H9 (cell line): ENCODE data around the gene OR10A6. TPM values are rescaled to one million over a fixed set of nuclear protein-coding genes. Genes with fewer than 3 reads are reported as not detected.

Experiments used
- DNase-seq: peaks from one replicate; pipeline ENCODE4 v3.0.0-alpha.2; 2017
- H2AFZ ChIP-seq: one replicate; pipeline ENCODE4 v1.6.1; 2013; ENCODE audit warnings: mild to moderate bottlenecking, low read length, control low read depth, moderate library complexity
- H2AK5ac ChIP-seq: 2 replicates; pipeline ENCODE4 v1.6.1; 2013; ENCODE audit warnings: low read length, control low read depth, mixed read lengths; ENCODE audit not compliant: insufficient read length
- H2BK120ac ChIP-seq: one replicate; pipeline ENCODE4 v1.6.1; 2013; ENCODE audit warnings: low read depth, mild to moderate bottlenecking, low read length, control low read depth, inconsistent platforms; ENCODE audit not compliant: poor library complexity, severe bottlenecking
- H2BK12ac ChIP-seq: 2 replicates; pipeline ENCODE4 v1.6.1; 2013; ENCODE audit warnings: low read length, control low read depth, mixed read lengths, low read depth; ENCODE audit not compliant: insufficient read length
- H2BK15ac ChIP-seq: 2 replicates; pipeline ENCODE4 v1.6.1; 2013; ENCODE audit warnings: low read depth, low read length, control low read depth
- H2BK20ac ChIP-seq: one replicate; pipeline ENCODE4 v1.6.1; 2013; ENCODE audit warnings: low read depth, mild to moderate bottlenecking, low read length, control low read depth, inconsistent platforms; ENCODE audit not compliant: poor library complexity, severe bottlenecking
- H2BK5ac ChIP-seq: 2 replicates; pipeline ENCODE4 v1.6.1; 2013; ENCODE audit warnings: low read length, control low read depth, mixed read lengths; ENCODE audit not compliant: insufficient read length
- H3K14ac ChIP-seq: 2 replicates; pipeline ENCODE4 v1.6.1; 2013; ENCODE audit warnings: low read length, control low read depth; ENCODE audit not compliant: insufficient read depth
- H3K18ac ChIP-seq: 2 replicates; pipeline ENCODE4 v1.6.1; 2013; ENCODE audit warnings: low read depth, mild to moderate bottlenecking, mixed read lengths, low read length, control low read depth; ENCODE audit not compliant: insufficient read length
- H3K23ac ChIP-seq: 2 replicates; pipeline ENCODE4 v1.6.1; 2013; ENCODE audit warnings: low read length, control low read depth, mixed read lengths, low read depth; ENCODE audit not compliant: insufficient read length
- H3K23me2 ChIP-seq: 2 replicates; pipeline ENCODE4 v1.6.1; 2013; ENCODE audit warnings: low read depth, mild to moderate bottlenecking, mixed read lengths, low read length, control low read depth; ENCODE audit not compliant: insufficient read length, poor library complexity, severe bottlenecking
- H3K27ac ChIP-seq: 2 replicates; pipeline ENCODE4 v1.5.1; 2013; ENCODE audit warnings: low read length, control low read depth, mixed read lengths, low read depth; ENCODE audit not compliant: insufficient read length
- H3K27me3 ChIP-seq: 2 replicates; pipeline ENCODE4 v1.6.1; 2013; ENCODE audit warnings: low read length, control low read depth, inconsistent platforms; ENCODE audit not compliant: insufficient read depth
- H3K4ac ChIP-seq: 2 replicates; pipeline ENCODE4 v1.6.1; 2013; ENCODE audit warnings: low read depth, mild to moderate bottlenecking, control low read depth, inconsistent platforms, low read length, moderate library complexity
- H3K4me1 ChIP-seq: 2 replicates; pipeline ENCODE4 v1.6.1; 2013; ENCODE audit warnings: low read length, control low read depth, inconsistent platforms; ENCODE audit not compliant: insufficient read depth
- H3K4me2 ChIP-seq: 2 replicates; pipeline ENCODE4 v1.6.1; 2013; ENCODE audit warnings: low read length, control low read depth, mixed read lengths; ENCODE audit not compliant: insufficient read length, insufficient read depth
- H3K56ac ChIP-seq: 2 replicates; pipeline ENCODE4 v1.6.1; 2013; ENCODE audit warnings: low read depth, mild to moderate bottlenecking, mixed read lengths, low read length, control low read depth; ENCODE audit not compliant: insufficient read length
- H3K79me1 ChIP-seq: 2 replicates; pipeline ENCODE4 v1.6.1; 2013; ENCODE audit warnings: low read depth, mild to moderate bottlenecking, moderate library complexity, low read length, control low read depth, inconsistent platforms; ENCODE audit not compliant: insufficient read depth, poor library complexity, severe bottlenecking
- H3K79me2 ChIP-seq: 2 replicates; pipeline ENCODE4 v1.6.1; 2013; ENCODE audit warnings: low read length, control low read depth, inconsistent platforms; ENCODE audit not compliant: insufficient read depth
- H3K9ac ChIP-seq: 2 replicates; pipeline ENCODE4 v1.6.1; 2013; ENCODE audit warnings: low read length, control low read depth, mixed read lengths; ENCODE audit not compliant: insufficient read length; ENCODE audit errors: extremely low read depth
- H3K9me3 ChIP-seq: one replicate; pipeline ENCODE4 v1.6.1; 2013; ENCODE audit warnings: low read depth, low read length, inconsistent platforms; ENCODE audit not compliant: control insufficient read depth
- H3T11ph ChIP-seq: one replicate; pipeline ENCODE4 v1.6.1; 2013; ENCODE audit warnings: mild to moderate bottlenecking, low read length, control low read depth, inconsistent platforms
- H4K20me1 ChIP-seq: one replicate; pipeline ENCODE4 v1.6.1; 2013; ENCODE audit not compliant: control insufficient read depth, insufficient read length, insufficient read depth
- H4K5ac ChIP-seq: 2 replicates; pipeline ENCODE4 v1.6.1; 2013; ENCODE audit warnings: low read depth, mild to moderate bottlenecking, mixed read lengths, low read length, control low read depth; ENCODE audit not compliant: insufficient read length
- H4K8ac ChIP-seq: replicated peaks from 2 replicates; pipeline ENCODE4 v1.6.1; 2013; ENCODE audit warnings: low read length, control low read depth, mixed read lengths, low read depth; ENCODE audit not compliant: insufficient read length
- H4K91ac ChIP-seq: 2 replicates; pipeline ENCODE4 v1.6.1; 2013; ENCODE audit warnings: low read depth, mild to moderate bottlenecking, moderate library complexity, mixed read lengths, low read length, control low read depth; ENCODE audit not compliant: insufficient read length
- H3K27ac Mint-ChIP-seq, 3 experiments: 2 replicates in 2 of 3; 3 replicates in 1 of 3; pipeline ENCODE4 v1.8.0; 2020 to 2021; ENCODE audit warnings: mixed read lengths in 3 of 3, mild to moderate bottlenecking in 1 of 3, moderate library complexity in 1 of 3
- H3K27me3 Mint-ChIP-seq: 2 replicates; pipeline ENCODE4 v1.8.0; 2021; ENCODE audit warnings: low read depth, mild to moderate bottlenecking, moderate library complexity, mixed read lengths
- H3K36me3 Mint-ChIP-seq, 3 experiments: 2 replicates in 2 of 3; 3 replicates in 1 of 3; pipeline ENCODE4 v1.8.0; 2020 to 2021; ENCODE audit warnings: low read depth in 3 of 3, mixed read lengths in 3 of 3; ENCODE audit not compliant: insufficient read depth in 1 of 3
- H3K4me1 Mint-ChIP-seq, 2 experiments: 2 replicates each; pipeline ENCODE4 v1.8.0; 2020; ENCODE audit warnings: mixed read lengths in 2 of 2
- H3K4me3 Mint-ChIP-seq, 2 experiments: 2 replicates in 1 of 2; 3 replicates in 1 of 2; pipeline ENCODE4 v1.8.0; 2020 to 2021; ENCODE audit warnings: mild to moderate bottlenecking in 2 of 2, mixed read lengths in 2 of 2, moderate library complexity in 1 of 2
- H3K9me3 Mint-ChIP-seq, 2 experiments: 2 replicates in 1 of 2; 3 replicates in 1 of 2; pipeline ENCODE4 v1.8.0; 2020; ENCODE audit warnings: mild to moderate bottlenecking in 2 of 2, mixed read lengths in 2 of 2, moderate library complexity in 1 of 2
- CTCF ChIP-seq: fragments of 200-600 bp; sonication (generic); conservative IDR thresholded peaks from 3 replicates; pipeline ENCODE4 v1.8.0; 2021; ENCODE audit warnings: antibody characterized with exemption, mild to moderate bottlenecking
- WGBS: extraction: QIAGEN DNeasy Blood & Tissue Kit; methylation state at CpG from one replicate; pipeline ENCODE4 v1.1.7; 2013; ENCODE audit warnings: missing lambda C conversion rate, low lambda C conversion rate, mixed read lengths; ENCODE audit not compliant: insufficient read length; ENCODE audit errors: extremely low coverage; 5-methylcytosine and 5-hydroxymethylcytosine counted together
- total RNA-seq: library from RNA; stranded (reverse); gene quantifications from 2 replicates; pipeline ENCODE4 v1.2.1, GENCODE V29; 2021

OR10A6 gene
- total RNA-seq, 1 experiment from 2014 or later: not detected

GRCh38 chr11:7924536-7924935 is 6.5 kb downstream of the OR10A6 start:
- H4K91ac ChIP-seq: no peak overlapping the region
- no peak overlapping the region for H3K9ac ChIP-seq

More at GRCh38 chr11:7924536-7924935, 6.5 kb downstream of the OR10A6 start:
- no peaks in the 10 kb centered on the region for H3K4me1 ChIP-seq
- H3K36me3 Mint-ChIP-seq: peaks cover 0 to 5% (median under 1%) of the 10 kb centered on the region in 3 experiments; a peak in 5 of 7 replicates
- no peak overlapping the region for H3K4me2 ChIP-seq
- H3K4me1 Mint-ChIP-seq: no peaks in the 10 kb centered on the region
- no peak overlapping the region for H3T11ph ChIP-seq
- no peak for DNase-seq
- no peak overlapping the region for H3K4ac ChIP-seq
- H3K79me2 ChIP-seq: no peaks in the 10 kb centered on the region
- H3K79me1 ChIP-seq: no peaks in the 10 kb centered on the region
- H3K56ac ChIP-seq: no peak overlapping the region
- H3K9me3 ChIP-seq: no peaks in the 10 kb centered on the region
- no peak overlapping the region for H3K18ac ChIP-seq
- H3K23ac ChIP-seq: no peak overlapping the region
- no peak overlapping the region for H2BK5ac ChIP-seq
- H2AFZ ChIP-seq: no peak overlapping the region
- no peaks in the 10 kb centered on the region for H3K27me3 ChIP-seq
- H3K4me3 Mint-ChIP-seq: no peak overlapping the region
- H3K9me3 Mint-ChIP-seq: peaks cover 4 to 5% of the 10 kb centered on the region in 2 experiments; a peak in 2 of 5 replicates
- no peak for TF ChIP-seq CTCF
- H3K27ac Mint-ChIP-seq: no peak overlapping the region
- H2BK20ac ChIP-seq: no peak overlapping the region
- H4K8ac ChIP-seq: no peak overlapping the region
- H2AK5ac ChIP-seq: no peak overlapping the region
- H2BK120ac ChIP-seq: no peak overlapping the region
- no peaks in the 10 kb centered on the region for H3K27me3 Mint-ChIP-seq
- no peaks in the 10 kb centered on the region for H4K20me1 ChIP-seq
- no peaks in the 10 kb centered on the region for H3K23me2 ChIP-seq
- no peak overlapping the region for H2BK15ac ChIP-seq
- no peak overlapping the region for H2BK12ac ChIP-seq
- no peak overlapping the region for H4K5ac ChIP-seq
- WGBS: no CpG with 5 or more reads among the region's 2 CpGs
- no peak overlapping the region for H3K14ac ChIP-seq
- H3K27ac ChIP-seq: no peak overlapping the region
